Neural cell (in vitro differentiated cells): Measurements from ENCODE around the gene PAK5. TPM values are rescaled to one million over a fixed set of nuclear protein-coding genes. Genes with fewer than 3 reads are reported as not detected.

Experiments used
- H2AFZ ChIP-seq: fragments of 200-600, 300-800 bp; sonication (generic), shearing (Covaris generic); 2 replicates; pipeline ENCODE4 v1.6.0; 2014; ENCODE audit warnings: low read depth, mild to moderate bottlenecking, antibody characterized with exemption, low read length, moderate library complexity
- H3F3A ChIP-seq: fragments of 200-600 bp; shearing (Covaris generic); 2 replicates; pipeline ENCODE4 v1.6.1; 2016; ENCODE audit warnings: mild to moderate bottlenecking, moderate library complexity, mixed read lengths, antibody characterized with exemption, low read length; ENCODE audit not compliant: insufficient read depth, poor library complexity, severe bottlenecking
- H3K27ac ChIP-seq: fragments of 200-600, 300-800 bp; sonication (generic), shearing (Covaris generic); 2 replicates; pipeline ENCODE4 v1.5.1; 2014; ENCODE audit warnings: mild to moderate bottlenecking, low read length, moderate library complexity
- H3K27me3 ChIP-seq: fragments of 300-800, 200-600 bp; sonication (generic), shearing (Covaris generic); 2 replicates; pipeline ENCODE4 v1.6.0; 2014; ENCODE audit warnings: mild to moderate bottlenecking, low read depth, low read length, moderate library complexity; ENCODE audit not compliant: insufficient read depth
- H3K36me3 ChIP-seq: fragments of 300-800, 200-600 bp; sonication (generic), shearing (Covaris generic); 2 replicates; pipeline ENCODE4 v1.5.1; 2014; ENCODE audit warnings: mild to moderate bottlenecking, antibody characterized with exemption, low read length, moderate library complexity; ENCODE audit not compliant: insufficient read depth
- H3K4me2 ChIP-seq: fragments of 300-800, 200-600 bp; sonication (generic), shearing (Covaris generic); 2 replicates; pipeline ENCODE4 v1.6.0; 2014; ENCODE audit warnings: mild to moderate bottlenecking, low read length
- H3K4me3 ChIP-seq: fragments of 300-800, 200-600 bp; sonication (generic), shearing (Covaris generic); 2 replicates; pipeline ENCODE4 v1.5.1; 2014; ENCODE audit warnings: mild to moderate bottlenecking, low read length, moderate library complexity
- H3K79me2 ChIP-seq: fragments of 200-600 bp; shearing (Covaris generic); replicated peaks from 2 replicates; pipeline ENCODE4 v1.6.0; 2014; ENCODE audit warnings: mild to moderate bottlenecking, low read length, moderate library complexity; ENCODE audit not compliant: insufficient read depth
- H3K9ac ChIP-seq: fragments of 300-800, 200-600 bp; sonication (generic), shearing (Covaris generic); 2 replicates; pipeline ENCODE4 v1.6.1; 2016; ENCODE audit warnings: mild to moderate bottlenecking, low read length, mixed read lengths
- H3K9me2 ChIP-seq: fragments of 200-600 bp; shearing (Covaris generic); 2 replicates; pipeline ENCODE4 v1.6.1; 2016; ENCODE audit warnings: mild to moderate bottlenecking, low read length, mixed read lengths; ENCODE audit not compliant: insufficient read depth
- H3K9me3 ChIP-seq: fragments of 200-600, 300-800 bp; sonication (generic), shearing (Covaris generic); 2 replicates; pipeline ENCODE4 v1.6.1; 2016; ENCODE audit warnings: mild to moderate bottlenecking, mixed run types, low read length, moderate library complexity, mixed read lengths
- H4K20me1 ChIP-seq: fragments of 200-600 bp; shearing (Covaris generic); 2 replicates; pipeline ENCODE4 v1.6.1; 2016; ENCODE audit warnings: mild to moderate bottlenecking, mixed run types; ENCODE audit not compliant: insufficient read depth
- EP300 ChIP-seq: fragments of 450-650 bp; conservative IDR thresholded peaks from 2 replicates; pipeline ENCODE4 v1.6.1; 2014; ENCODE audit warnings: antibody characterized with exemption, mild to moderate bottlenecking, moderate library complexity; ENCODE audit not compliant: poor library complexity, severe bottlenecking
- EZH2 ChIP-seq: fragments of 200-600, 300-800 bp; shearing (Covaris generic), sonication (generic); IDR thresholded peaks from 2 replicates; pipeline ENCODE4 v1.6.1; 2014; ENCODE audit warnings: antibody characterized with exemption, low read length, borderline replicate concordance, mild to moderate bottlenecking; ENCODE audit not compliant: insufficient read depth, poor library complexity, severe bottlenecking
- MXI1 ChIP-seq: fragments of 450-650 bp; conservative IDR thresholded peaks from 2 replicates; pipeline ENCODE4 v1.6.1; 2014; ENCODE audit warnings: antibody characterized with exemption, mild to moderate bottlenecking; ENCODE audit not compliant: poor library complexity, severe bottlenecking
- POLR2AphosphoS5 ChIP-seq: IDR thresholded peaks from 2 replicates; pipeline ENCODE4 v1.6.1; 2012
- RAD21 ChIP-seq: fragments of 450-650 bp; conservative IDR thresholded peaks from 2 replicates; pipeline ENCODE4 v1.6.1; 2014; ENCODE audit warnings: antibody characterized with exemption, mild to moderate bottlenecking, moderate library complexity
- REST ChIP-seq: IDR thresholded peaks from 2 replicates; pipeline ENCODE4 v1.6.1; 2012; ENCODE audit warnings: borderline replicate concordance
- SMC3 ChIP-seq: fragments of 450-650 bp; conservative IDR thresholded peaks from 2 replicates; pipeline ENCODE4 v1.6.1; 2014; ENCODE audit warnings: antibody characterized with exemption, mild to moderate bottlenecking, moderate library complexity; ENCODE audit not compliant: poor library complexity
- TAF1 ChIP-seq: IDR thresholded peaks from 2 replicates; pipeline ENCODE4 v1.6.1; 2012; ENCODE audit warnings: low read depth
- polyA plus RNA-seq: library from polyadenylated mRNA; depleted of rRNA; stranded (reverse); fragments of >200 nt; gene quantifications from 2 replicates; pipeline ENCODE4 v1.2.3, GENCODE V29; 2014
- TF ChIP-seq, protein P1 (sequence below): fragments of 450-650 bp; IDR thresholded peaks from 2 replicates; pipeline ENCODE4 v1.5.1; 2014; ENCODE audit warnings: antibody characterized with exemption, mild to moderate bottlenecking, moderate library complexity; ENCODE audit not compliant: poor library complexity, severe bottlenecking

The PAK5 gene
- polyA plus RNA-seq, 1 donor from 2014 or later: 48.3 TPM

GRCh38 chr20:9565910-9566550, 272.8 kb downstream of the PAK5 start:
- Histone ChIP-seq H4K20me1 (no peaks in the 10 kb centered on the region), H3F3A (no peaks in the 10 kb centered on the region), H3K9me3 (no peaks in the 10 kb centered on the region), H3K9ac (no peak overlapping the region), H3K4me2 (no peak overlapping the region), H3K4me3 (no peak overlapping the region), H3K27ac (no peak overlapping the region), H3K79me2 (no peaks in the 10 kb centered on the region), H3K27me3 (no peaks in the 10 kb centered on the region), H2AFZ (no peak overlapping the region), H3K9me2 (no peaks in the 10 kb centered on the region), H3K36me3 (no peaks in the 10 kb centered on the region)
- no peak for TF ChIP-seq SMC3
- no peak for TF ChIP-seq TAF1
- TF ChIP-seq EZH2: no peak
- TF ChIP-seq EP300: no peak
- TF ChIP-seq, protein P1, sequence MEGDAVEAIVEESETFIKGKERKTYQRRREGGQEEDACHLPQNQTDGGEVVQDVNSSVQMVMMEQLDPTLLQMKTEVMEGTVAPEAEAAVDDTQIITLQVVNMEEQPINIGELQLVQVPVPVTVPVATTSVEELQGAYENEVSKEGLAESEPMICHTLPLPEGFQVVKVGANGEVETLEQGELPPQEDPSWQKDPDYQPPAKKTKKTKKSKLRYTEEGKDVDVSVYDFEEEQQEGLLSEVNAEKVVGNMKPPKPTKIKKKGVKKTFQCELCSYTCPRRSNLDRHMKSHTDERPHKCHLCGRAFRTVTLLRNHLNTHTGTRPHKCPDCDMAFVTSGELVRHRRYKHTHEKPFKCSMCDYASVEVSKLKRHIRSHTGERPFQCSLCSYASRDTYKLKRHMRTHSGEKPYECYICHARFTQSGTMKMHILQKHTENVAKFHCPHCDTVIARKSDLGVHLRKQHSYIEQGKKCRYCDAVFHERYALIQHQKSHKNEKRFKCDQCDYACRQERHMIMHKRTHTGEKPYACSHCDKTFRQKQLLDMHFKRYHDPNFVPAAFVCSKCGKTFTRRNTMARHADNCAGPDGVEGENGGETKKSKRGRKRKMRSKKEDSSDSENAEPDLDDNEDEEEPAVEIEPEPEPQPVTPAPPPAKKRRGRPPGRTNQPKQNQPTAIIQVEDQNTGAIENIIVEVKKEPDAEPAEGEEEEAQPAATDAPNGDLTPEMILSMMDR: no peak
- no peak for TF ChIP-seq REST
- no peak for TF ChIP-seq RAD21
- no peak for TF ChIP-seq POLR2AphosphoS5
- no peak for TF ChIP-seq MXI1

DNA sequence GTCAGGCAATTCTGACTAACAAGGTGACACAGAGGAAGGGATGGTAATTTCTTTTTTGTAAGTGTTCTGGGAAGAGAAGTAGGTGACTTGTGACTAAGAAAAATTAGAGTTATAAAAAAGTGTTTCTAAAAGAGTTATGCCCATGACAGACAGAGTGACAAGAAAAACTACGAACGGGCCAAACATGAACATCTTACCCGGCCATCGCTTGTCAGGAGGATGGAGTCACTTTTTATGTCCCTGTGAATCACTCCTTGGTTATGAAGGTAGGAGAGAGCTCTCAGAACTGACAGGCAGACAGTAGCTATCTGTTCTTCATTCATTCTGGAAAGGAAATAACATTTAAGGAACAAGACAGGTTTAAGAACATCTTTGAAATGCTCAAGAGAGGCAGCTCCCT, 281.5 kb downstream of the PAK5 start:
- H3K27ac ChIP-seq: no peak overlapping the region
- H3K4me3 ChIP-seq: no peak overlapping the region
- H3K4me2 ChIP-seq: no peak overlapping the region
- no peak overlapping the region for H2AFZ ChIP-seq
- no peaks in the 10 kb centered on the region for H4K20me1 ChIP-seq
- no peaks in the 10 kb centered on the region for H3F3A ChIP-seq
- no peaks in the 10 kb centered on the region for H3K9me3 ChIP-seq
- TF ChIP-seq EZH2: no peak
- no peaks in the 10 kb centered on the region for H3K27me3 ChIP-seq
- no peaks in the 10 kb centered on the region for H3K79me2 ChIP-seq
- H3K9me2 ChIP-seq: no peaks in the 10 kb centered on the region
- H3K9ac ChIP-seq: no peak overlapping the region
- peaks cover 9% of the 10 kb centered on the region for H3K36me3 ChIP-seq
